HG03432 (cell line): Measurements from ENCODE around the gene IPO4.
"Not testable (repeated sequence)": the region's sequence is repeated elsewhere in the genome, so short reads cannot be mapped to it uniquely, and the experiment has no call there.

Source experiments
- ATAC-seq: cut with Tn5 transposase; IDR thresholded peaks from one replicate; pipeline ENCODE4 v1.9.1; 2021; ENCODE audit warnings: mild to moderate bottlenecking, moderate library complexity; ENCODE audit not compliant: unreplicated experiment

IPO4 gene, protein sequence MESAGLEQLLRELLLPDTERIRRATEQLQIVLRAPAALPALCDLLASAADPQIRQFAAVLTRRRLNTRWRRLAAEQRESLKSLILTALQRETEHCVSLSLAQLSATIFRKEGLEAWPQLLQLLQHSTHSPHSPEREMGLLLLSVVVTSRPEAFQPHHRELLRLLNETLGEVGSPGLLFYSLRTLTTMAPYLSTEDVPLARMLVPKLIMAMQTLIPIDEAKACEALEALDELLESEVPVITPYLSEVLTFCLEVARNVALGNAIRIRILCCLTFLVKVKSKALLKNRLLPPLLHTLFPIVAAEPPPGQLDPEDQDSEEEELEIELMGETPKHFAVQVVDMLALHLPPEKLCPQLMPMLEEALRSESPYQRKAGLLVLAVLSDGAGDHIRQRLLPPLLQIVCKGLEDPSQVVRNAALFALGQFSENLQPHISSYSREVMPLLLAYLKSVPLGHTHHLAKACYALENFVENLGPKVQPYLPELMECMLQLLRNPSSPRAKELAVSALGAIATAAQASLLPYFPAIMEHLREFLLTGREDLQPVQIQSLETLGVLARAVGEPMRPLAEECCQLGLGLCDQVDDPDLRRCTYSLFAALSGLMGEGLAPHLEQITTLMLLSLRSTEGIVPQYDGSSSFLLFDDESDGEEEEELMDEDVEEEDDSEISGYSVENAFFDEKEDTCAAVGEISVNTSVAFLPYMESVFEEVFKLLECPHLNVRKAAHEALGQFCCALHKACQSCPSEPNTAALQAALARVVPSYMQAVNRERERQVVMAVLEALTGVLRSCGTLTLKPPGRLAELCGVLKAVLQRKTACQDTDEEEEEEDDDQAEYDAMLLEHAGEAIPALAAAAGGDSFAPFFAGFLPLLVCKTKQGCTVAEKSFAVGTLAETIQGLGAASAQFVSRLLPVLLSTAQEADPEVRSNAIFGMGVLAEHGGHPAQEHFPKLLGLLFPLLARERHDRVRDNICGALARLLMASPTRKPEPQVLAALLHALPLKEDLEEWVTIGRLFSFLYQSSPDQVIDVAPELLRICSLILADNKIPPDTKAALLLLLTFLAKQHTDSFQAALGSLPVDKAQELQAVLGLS

GRCh38 chr14:24188251-24189058 lies at the start of gene IPO4:
TSS of gene IPO4 (minus strand) at chr14:24188816. CDS start at chr14:24188787, 29 bp downstream.
- ATAC-seq = peak; percentile 94

GRCh38 chr14:24238123-24238522 lies 49.5 kb upstream of the IPO4 start:
- no peak for ATAC-seq

DNA sequence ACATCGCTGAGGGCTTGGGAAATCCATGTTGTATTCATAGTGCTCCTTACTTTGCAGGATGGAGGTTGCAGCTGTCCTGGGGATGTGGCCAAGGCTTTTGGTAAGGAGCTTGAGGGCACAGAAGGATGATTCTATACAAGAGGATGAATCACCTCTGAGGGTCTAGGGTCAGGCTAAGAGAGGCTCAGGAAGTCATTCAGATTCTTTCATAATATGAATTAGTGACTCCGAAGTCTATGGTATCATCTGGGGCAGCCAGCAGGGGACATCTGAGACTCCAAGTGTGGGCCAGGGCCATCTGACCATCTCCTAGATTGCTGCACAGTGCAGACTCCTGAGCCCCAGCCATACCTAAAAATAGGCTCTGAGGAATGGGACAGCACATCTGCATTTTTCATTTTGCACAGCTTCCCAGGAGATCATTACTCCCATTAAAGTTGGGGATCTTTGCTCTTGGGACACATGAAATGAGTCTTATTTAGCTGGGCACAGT lies 48.9 kb upstream of the IPO4 start:
- ATAC-seq = no peak

GRCh38 chr14:24236689-24237462 lies 48.3 kb upstream of the IPO4 start:
- no peak for ATAC-seq

DNA sequence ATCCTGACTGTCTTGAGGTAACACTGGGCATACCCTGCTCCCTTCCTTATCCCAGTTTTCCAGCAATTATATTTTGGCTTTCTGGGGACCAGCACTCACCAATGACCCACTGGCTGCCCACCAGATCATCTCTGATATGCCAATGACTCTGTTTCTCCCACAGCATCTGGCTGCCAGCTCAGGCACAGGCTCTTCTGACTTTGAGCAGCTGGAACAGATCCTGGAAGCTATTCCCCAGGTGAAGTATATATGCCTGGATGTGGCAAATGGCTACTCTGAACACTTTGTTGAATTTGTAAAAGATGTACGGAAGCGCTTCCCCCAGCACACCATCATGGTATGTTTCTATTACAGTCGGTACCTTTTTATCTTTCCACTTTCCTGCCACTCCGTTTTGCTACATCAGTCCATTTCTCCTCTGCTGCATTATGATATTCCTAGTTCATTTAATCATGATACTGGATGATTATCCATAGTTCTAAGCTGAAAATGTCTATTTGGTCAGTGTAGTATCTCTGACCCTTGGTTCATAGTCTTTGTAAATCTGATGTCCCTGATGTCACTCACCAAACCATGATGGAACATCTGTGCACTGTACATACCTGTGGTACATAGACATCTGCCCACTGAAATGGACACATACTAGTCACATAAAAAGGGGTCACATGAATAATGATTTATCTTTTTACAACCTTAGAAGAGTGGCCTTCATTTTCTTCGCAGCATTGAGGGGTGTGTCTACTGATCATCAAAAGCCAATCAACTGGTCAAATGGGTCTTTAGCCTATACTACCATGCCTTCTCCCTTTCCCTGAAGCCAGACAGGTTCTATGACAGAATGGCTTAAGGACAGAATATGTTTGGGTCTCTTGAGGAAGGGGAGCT lies 47.4 kb upstream of the IPO4 start:
- ATAC-seq = no peak

GRCh38 chr14:24234095-24235005 lies 45.7 kb upstream of the IPO4 start:
- no peak for ATAC-seq

DNA sequence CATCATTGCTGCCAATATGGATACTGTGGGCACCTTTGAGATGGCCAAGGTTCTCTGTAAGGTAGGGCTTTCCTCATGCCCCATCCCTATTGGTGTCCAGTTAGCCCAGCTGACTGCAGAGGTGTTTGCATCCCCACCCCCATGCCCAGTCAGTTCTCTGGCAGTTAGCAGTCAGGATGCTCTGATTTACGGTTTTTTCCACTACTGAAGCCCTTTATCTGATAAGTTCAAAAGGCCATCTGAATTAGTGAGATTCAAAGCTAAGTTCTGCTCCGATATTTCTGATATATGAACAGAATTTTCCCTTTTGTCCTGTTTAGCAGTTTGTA lies 44.9 kb upstream of the IPO4 start:
- no peak for ATAC-seq

GRCh38 chr14:24232645-24233537 lies 44.3 kb upstream of the IPO4 start, which contains the start of gene GMPR2:
TSS of gene GMPR2 (plus strand) at chr14:24232929. CDS start at chr14:24233254, 325 bp downstream.
- ATAC-seq = peak; percentile 71

DNA sequence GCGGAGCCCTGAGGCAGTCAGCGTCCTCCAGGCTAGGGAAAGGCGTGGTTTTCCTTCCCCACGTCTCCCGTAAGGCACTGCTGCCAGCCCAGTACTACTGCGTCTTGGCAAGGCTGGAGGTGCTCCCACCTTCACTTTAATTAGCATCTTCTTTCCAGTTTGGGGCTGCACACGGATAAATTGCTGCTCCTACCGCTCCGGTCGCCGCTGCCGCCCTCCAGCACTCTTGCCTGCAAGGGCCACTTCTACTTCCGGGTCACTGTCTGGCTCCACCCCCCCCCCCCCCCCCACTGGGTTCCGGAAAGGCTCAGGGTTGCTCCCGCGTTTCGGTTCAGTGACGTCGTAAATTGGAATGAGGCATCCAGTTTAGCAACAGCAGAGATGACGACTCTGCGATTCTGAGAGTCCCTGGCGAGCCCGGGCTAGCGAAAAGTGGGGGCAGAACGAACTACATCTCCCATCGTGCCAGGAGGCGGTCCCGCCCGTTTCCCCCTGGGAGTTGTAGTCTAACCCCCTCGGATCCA lies 43.6 kb upstream of the IPO4 start, which contains the start of gene NEDD8:
TSS of gene NEDD8 (minus strand) at position 247 of the 524 bp plus-strand sequence. CDS start at position 147, 100 bp downstream.
- peak; percentile 85 for ATAC-seq

GRCh38 chr14:24231263-24232120 lies 42.9 kb upstream of the IPO4 start:
- peak; percentile 4 for ATAC-seq

GRCh38 chr14:24228902-24229301 lies 40.3 kb upstream of the IPO4 start:
- ATAC-seq = no peak

DNA sequence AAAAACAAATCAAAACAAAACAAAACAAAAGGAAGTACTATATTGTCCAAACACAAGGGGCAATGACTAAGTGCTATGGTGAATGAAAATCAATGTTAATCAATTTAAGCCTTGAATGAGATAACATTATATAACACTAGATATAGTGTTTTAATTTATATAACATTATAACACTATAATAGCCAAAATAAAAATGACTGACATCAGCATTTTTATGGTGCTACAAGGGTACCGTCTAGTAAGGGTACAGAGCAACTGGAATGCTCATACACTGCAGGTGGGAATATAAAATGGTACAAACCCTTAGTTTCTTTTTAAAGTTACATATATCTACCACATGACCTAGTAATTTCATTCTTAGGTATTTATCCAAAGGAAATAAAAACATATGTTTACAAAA lies 37.9 kb upstream of the IPO4 start:
- ATAC-seq = no peak

GRCh38 chr14:24224618-24225071 lies 36.0 kb upstream of the IPO4 start:
- no peak for ATAC-seq

DNA sequence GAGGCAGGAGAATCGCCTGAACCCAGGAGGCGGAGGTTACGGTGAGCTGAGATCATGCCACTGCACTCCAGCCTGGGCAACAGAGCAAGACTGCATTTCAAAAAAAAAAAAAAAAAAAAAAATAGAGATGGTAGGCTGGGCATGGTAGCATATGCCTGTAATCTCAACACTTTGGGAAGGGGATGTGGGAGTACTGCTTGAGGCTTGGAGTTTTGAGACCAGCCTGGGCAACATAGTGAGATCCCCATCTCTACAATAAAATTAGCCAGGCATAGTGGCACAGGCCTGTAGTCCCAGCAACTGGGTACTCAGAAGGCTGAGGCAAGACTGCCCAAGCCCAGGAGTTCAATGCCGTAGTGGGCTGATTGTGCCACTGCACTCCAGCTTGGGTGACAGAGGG lies 34.4 kb upstream of the IPO4 start:
- ATAC-seq = not testable (repeated sequence)

DNA sequence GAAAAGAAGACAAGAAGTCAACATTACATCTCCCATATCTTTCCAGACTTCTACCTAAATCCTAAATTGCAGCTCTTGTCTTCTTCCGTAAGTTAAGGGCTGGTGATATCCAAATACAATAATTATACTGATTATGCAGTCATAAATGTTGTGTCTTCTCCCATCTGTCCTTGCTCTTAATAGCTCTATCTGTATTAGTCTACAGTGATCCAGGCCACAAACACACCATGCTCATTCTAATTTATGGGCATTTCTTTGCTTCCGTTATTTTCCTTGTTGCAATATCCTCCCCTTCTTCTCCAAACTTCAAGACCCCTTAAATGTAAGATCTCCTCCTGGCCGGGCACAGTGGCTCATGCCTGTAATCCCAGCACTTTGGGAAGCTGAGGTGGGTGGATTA lies 30.9 kb upstream of the IPO4 start:
- ATAC-seq = no peak
